Dermis blood vessel endothelial cell (primary cell): Measurements from ENCODE around the gene RNF144A. TPM values are rescaled to one million over a fixed set of nuclear protein-coding genes. Genes with fewer than 3 reads are reported as not detected.

Experiments used
- DNase-seq: peaks from one replicate; pipeline ENCODE4 v3.0.0; 2010
- total RNA-seq: library from RNA; depleted of rRNA; stranded (reverse); fragments of >200 nt; gene quantifications from 2 replicates; pipeline ENCODE4 v1.2.3, GENCODE V29; 2014

The RNF144A gene
- total RNA-seq, 1 donor from 2014 or later, result 25.2 TPM

DNA sequence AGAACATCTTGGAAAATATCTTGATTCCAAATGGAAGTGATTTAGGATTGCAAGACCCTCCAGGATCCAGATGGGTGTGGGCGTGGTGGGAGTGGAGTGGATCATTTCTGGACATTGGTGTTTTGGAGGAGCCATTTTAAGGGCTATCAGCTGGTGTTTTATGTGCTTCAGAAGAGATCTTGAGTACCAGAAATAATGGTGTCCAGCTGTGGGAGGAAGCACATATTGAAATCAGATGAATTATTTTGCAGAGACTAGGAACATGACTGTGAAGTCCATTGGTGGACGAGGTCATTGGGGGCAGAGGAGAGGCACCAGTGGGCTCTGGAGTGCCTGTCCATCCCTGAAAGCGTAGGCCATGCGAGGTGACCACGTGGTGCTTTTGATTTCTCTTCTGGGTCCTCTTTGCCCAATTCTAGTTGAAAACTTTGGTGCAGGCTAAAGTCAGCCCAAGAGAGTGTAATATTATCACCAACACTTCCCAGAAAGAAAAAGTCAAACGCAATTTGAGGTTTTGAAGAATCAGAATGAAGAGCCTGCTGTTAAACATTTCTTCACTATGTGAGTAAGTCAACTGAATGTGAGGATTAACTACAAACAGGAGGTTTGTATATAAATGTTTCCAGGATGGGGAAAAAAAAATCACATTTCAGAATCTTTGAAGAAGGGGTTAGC, 31.6 kb downstream of the RNF144A start:
- no peak for DNase-seq

DNA sequence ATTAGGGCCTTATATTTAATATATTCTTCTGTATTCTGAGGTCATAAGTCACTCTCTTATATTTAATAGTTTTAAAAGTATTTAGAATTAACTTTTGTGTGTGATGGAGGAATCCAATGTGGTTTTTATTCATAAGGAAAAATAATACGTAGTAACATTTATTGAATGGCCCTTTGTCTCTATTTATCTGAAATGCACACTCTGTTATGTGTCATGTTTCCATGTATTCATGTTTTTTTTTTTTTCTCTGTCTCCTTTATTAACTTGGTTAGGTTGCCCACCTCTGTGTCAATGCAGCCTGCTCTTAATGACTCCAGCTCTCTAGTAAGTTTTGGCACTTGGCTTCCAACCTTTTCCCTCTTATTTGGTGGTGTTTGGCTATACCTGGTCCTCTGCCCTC, 33.8 kb downstream of the RNF144A start:
- DNase-seq, result peak; percentile 28

DNA sequence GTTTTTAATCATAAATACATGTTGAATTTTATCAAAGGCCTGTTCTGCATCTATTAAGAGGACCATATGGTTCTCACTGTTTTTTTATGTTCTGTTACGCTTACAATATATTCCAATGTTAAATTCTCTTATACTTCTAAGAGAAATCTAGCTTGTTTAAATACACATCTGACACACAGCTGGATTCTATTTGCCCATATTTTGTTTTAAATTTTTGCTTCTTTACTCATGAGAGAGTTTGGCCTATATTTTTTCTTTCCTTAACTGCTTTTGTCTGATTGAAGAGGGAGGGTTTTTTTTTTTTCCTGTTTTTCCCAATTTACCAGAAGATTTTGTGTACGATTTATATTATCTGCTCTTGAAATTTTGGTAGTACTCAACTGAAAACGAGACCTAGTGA, 34.9 kb downstream of the RNF144A start:
- DNase-seq, result no peak

DNA sequence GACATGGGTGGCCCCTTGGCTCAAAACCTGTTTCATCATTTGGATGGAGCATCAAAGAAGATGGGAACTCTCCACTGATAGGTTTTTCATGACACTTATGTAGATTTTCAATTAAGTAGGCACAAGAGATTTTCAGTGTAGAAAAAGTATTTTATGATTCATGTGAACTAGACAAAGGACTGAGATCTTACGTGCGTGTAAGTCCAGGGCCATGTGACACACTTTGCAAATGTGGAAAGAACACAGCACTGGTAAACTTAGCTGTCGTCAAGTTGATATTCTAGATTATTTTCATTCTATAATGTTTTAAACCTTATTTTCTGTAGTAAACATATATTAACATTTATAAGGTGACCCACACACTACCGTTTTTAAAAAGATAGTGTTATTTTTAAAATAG, 37.4 kb downstream of the RNF144A start:
- DNase-seq, result no peak

DNA sequence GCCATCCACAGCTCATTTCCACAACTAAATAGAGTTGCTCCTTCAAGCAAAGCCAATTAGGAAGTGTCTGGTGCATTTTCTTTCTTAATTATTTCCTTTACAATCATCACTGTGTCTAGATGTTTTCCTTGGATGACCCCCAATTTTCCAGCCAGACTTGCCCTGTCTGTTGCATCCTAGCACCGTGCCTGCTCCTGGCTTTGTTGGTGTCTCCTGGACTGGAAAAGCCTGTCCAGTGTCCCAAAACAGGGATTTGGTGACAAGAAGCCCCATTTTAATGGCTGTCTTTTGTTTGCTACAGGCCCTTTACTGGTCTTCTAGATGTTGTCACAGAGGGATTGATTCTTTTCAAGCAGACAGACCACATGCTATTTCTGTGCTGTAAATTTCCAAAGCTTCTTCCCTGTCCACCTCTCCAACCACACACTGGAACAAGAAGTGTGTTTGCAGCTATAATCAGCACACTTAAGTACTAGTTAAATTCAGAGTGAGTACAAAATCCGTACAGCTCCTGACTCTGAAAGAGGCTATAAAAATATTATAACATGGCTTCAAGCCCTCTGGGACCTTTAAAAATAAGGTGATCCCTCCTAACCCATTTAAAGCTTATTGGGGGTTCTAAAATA, 38.4 kb downstream of the RNF144A start:
- peak; percentile 4 for DNase-seq

DNA sequence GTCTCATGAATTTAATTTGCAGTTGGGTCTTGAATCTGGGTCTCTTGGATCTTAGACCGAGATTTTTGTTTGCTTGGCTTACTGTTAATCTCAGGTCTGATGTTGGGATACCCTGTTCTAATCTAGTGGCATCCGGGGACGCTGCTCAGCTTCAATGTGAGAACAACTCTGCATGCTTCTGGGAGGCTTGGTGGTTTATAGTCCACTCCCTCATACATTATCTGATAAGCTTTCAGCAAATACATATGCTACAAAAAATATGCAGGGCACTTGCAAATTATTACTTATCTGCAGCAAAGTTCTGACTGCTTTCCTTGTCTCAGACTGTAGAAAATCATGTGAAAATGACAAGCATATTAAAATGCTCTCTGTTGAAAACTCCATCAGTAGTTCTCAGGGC, 39.4 kb downstream of the RNF144A start:
- no peak for DNase-seq

DNA sequence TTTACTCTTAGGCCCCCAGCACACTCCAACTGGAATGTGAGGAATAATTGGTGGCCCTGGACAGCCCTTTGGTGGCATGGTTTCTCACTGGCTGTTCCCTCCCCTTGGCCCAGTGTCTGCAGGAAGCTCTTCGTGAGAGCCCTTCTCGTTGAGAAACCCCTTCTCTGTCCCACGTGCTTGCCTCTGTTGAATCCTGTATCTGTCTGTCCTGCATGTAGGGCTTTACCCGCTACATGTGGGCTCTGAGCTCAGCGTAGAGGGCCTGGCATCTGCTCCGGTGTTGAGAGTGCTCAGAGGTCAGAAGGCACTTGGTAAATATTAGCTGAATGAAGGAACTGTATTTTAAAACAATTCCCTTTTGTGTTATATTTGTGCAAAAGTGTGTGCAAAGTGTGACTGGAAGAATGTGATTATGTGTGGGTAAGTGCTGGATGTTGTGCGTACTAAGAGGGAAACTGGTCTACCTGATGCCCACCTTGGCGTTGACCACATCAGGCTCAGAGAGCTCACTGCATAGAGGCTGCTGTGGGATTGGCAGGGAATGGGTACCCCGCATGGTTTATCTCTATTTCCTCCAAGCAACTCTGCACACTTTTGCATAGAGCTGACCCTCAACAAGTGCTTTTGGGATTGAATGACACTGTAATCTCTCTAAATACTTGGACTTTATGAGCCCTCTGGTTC, 40.0 kb downstream of the RNF144A start:
- DNase-seq, result no peak

DNA sequence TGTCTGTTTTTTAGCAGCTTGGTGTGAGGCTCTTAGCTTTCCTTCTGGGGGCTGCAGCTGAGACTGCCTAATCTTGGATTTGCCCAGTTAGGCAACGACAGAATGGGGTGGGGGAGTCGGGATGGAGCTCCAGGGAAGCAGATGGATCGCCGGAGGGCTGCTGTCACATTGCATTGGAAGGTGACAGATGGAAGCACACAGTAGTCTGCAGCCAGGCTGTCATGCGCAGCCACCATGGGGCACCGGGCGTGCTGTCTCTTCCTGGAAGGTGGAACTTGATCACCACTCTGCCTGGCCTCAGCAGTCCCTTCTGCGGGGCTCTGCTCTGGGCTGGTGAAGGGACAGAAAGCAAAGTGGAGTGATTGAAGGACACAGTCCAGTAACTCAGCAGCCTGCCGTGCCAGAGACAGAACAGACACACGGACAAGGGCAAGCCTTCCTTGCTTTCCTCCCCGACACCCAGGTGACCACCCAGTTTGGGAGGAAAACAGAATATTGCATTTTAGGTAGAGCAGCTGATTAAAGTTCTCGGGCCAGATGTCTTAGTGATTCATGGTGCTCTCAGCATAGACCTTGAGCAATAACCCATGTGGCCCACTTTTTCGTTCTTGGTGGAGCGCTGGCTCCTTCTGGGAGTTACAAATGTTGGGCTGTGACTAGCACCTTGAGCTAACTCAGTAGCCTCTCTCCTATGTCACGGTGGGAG, 40.9 kb downstream of the RNF144A start:
- no peak for DNase-seq

DNA sequence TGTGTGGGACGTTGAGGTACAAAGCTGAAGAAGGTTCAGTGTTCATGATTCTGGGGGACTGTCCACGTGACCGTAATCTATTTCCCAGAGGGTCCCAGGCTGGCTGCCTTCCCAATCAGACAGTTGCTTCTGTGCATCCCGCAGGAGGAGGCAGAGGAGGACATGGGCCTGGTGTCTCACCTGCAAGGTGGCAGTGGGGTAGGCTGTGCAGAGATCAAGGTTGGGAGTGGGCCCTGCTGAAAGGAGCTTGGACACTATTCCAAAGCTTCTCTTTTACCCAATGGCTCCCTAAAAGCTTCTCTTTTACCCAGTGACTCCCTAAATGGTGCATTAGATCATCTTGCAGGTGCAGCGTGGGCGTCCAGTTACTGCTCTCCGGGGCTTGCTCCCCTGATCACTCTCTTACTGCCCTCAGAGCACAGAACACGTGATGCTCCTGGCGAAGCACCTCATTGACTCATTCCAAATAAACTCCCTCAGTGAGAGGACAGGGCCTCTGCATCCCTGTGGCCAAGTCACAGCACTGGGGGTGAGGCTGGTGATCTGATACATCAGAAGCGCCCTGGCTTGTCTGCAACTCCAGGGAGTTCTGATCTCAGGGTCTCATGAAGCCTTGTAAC, 41.5 kb downstream of the RNF144A start:
- DNase-seq, result no peak

DNA sequence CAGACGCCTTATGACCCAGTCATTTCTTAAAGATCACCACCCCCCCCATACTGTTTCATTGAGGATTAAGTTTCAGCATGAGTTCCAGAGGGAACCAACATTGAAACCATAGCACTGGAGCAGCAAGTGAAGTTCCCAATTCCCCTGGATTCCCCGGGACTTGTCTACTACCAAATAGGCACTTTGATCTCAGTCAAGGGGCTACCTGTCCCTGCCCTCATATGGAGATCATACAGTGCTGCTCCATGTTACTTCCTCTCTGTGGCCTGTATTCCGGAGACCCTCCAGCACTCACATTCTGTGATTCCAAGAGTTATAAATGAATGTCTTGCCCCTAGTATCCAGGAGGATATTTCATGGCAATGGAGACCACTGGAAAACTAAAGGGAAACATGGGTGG, 42.5 kb downstream of the RNF144A start:
- DNase-seq, result no peak

DNA sequence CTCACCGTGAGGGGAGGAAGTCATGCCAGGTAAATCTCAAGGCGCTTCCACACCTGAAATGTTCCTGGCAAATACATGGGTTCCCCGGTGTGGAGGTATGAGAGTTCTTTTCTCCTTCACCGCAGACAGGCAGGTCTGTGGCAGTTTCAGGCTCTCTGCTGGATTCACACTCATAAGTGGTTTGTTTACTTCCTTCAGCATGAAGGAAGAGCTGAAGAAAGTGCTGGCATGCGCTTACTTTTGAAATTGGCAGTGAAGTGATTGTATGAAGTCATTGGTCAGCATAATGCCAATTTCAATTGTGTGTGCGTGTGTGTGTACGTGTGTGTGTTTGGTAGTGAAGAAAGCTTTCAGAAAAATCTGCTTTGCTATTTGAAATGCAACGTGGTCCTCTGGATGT, 43.4 kb downstream of the RNF144A start:
- peak; percentile 55 for DNase-seq

DNA sequence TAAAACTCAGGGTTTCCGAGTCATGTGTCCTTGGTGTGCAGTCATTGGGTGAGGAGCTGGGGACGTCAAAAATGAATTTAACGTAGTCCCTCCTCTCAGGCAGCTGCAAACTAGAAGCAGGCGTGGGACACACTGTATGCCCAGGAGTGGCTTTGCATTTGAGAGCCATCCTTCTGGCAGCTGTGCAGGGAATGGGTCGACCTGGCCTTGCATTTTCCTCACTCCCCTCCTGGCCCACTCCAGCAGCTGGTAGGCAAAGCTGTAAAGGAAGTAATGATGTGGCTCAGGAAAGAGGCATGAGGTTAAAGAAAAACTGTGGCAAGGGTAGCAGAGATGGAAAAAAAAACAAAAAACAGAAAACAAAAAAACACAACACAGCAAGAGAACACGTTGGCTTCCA, 46.5 kb downstream of the RNF144A start:
- DNase-seq, result no peak

DNA sequence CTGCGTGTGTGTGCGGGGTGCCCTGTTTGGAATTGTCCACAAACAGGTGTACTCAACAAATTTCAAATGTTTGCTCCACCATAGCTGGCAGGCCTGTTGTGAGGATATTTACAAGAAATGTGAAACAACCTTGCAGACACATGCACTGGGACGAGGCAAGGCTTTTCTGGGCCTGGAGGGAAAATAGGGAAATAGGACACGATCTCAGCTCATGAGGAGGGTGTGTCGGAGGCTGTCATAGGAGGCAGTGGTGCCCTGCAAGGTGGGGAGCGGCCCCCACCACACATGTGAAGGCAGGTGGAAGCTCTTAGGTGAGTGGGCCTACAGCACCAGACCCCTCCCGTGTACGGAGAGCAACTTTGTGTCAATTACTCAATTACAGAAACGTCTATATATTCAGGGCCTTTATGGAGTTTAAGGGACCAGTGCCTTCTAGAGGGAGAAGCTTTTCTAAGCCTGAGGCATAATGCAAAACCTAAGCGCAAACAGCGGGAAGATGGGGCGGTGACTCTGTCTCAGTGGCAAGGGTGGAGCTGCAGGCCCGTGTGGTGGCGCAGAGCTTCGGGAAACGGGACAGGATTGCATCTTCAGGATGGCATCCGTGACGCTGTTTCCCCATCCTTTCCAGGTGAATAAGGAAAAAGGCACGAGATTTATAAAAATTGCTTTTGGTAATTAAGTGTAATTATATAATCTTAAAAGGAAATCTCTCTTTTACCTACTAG, 48.0 kb downstream of the RNF144A start:
- no peak for DNase-seq

DNA sequence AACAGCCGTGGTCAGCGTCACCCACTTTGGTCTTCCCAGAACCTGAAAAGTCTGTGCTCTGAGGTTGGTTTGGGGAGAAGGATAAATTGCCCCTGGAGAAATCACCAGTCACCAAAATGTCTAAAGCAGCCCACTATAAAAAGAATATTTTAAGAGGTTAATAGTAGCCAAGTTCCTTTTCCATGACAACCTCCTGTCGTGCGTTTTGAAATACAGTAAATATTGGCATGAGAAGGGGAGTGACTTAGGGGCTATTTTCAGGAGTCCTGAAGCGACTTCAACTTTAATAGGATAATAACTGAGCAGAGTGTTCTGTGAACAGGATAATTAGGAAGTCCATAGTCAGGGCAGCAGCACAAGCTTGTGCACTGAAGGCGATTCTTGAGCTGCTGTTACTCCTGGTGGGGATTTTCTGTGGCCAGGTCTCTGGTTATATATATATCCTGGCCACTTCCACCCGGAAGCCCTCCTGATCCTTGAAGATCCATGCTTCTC, 49.3 kb downstream of the RNF144A start:
- DNase-seq, result no peak

DNA sequence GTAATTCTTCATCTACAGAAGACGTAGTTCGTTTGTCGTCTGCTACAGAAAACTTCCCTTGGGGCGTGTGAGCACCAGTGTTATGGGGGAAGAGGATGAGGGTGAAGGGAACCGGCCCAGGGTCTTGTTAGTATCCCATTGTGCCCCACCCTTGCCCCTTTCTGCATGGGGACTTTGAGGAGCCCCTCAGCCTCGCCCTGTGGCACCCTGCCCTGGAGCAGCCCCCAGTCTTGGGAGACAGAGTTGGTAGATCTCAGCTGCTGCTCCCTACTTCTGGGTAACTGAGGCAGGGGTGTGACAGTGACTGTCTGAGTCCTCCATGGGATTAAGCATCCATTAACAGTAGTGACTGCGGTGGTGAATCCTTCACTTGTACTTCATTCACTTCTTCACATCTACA, 50.1 kb downstream of the RNF144A start:
- no peak for DNase-seq

DNA sequence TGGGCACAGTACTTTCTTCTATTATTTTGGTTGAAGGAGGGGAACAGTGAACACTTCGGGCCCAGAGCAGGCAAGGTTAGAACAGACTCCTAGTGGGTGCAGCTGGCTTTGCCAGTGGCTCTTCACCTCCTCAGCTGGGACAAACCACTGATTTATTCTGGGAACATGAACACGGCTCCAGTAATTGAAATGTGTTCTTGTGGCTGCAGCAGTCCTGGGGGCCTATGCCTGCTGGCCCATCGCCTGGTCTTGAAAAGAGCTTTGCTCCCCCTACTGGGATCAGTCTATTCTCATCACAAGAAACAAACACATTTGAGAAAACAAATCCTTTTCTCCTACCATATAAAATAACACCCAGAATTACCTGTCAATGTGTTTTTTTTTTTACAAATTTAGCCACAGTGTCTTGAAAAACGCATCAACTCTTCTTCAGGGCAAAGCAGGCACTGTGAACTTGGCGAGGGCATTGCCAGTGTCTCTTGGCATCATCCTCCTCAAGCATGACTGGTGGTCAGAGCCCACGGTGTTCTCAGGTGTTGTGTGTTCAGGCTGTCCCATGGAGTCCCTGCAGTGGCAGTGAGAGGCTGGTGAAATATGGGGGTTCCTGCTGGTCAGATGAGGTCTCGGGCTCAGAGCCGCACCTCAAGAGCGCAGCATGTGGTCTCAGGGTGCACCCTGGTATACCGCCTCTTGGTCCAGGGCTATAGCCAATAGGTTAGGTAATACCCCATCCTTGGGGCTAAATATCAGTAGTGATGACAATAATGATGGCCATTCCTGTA, 51.3 kb downstream of the RNF144A start:
- DNase-seq, result no peak

DNA sequence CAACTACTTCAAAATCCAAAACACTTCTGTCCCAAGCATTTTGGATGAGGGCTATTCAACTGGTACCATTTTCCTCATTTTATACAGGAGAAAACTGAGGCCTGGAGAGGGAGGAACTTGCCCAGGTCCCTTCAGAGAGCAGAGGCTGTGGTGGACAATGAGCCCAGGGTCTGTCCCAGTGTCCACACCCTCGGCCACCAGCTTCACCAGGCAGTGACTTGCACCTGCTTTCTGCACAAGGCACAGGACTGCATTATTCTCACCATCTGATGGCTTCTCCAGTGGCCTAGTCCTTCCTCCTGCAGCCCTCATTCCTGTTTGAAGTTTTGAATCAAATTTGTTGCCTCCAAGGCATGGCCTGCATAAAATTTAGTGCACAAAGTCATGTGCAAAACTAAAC, 53.3 kb downstream of the RNF144A start:
- DNase-seq, result no peak

DNA sequence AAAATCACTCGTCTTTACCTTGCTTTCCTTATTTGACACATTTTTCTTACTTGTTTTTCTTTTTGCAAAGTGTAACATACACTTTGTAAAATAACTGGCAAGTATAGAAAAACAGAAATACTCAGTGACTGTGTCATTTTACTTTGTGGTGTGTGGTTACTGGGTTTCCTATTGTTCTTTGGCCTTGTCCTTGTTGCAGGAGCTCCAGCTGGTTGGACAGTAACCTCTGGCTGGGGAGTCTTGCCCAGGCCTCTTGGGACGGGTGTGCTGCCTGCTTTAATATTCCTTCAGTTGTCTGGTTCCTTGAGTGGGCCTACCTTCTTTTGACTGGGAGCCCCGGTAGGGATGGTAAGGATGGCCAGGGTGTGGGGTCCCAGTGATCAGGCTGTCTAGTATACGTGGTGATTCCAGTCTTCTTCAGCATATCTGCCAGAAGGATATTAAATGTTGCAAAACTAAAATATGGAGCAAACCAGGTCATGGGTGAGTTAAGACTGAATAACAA, 53.8 kb downstream of the RNF144A start:
- DNase-seq, result no peak

DNA sequence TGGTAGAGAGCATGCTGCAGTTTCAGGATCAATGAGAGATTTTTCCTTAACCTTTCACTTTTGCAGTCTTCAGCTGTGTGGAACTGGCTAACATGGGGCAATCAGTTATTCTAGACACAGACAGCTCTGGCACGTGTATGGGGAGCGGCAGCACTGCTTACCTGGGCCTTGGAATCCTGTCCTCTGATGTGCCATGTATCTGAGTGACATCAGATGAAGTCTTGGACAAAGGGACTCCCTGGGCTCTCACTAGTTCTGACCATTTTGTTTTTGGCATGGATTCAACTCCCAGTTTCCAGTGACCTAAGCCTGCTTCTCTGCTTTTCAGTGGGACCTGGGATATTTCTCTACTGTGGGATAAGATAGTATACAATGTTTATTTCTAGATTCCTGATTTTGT, 54.3 kb downstream of the RNF144A start:
- DNase-seq, result no peak

DNA sequence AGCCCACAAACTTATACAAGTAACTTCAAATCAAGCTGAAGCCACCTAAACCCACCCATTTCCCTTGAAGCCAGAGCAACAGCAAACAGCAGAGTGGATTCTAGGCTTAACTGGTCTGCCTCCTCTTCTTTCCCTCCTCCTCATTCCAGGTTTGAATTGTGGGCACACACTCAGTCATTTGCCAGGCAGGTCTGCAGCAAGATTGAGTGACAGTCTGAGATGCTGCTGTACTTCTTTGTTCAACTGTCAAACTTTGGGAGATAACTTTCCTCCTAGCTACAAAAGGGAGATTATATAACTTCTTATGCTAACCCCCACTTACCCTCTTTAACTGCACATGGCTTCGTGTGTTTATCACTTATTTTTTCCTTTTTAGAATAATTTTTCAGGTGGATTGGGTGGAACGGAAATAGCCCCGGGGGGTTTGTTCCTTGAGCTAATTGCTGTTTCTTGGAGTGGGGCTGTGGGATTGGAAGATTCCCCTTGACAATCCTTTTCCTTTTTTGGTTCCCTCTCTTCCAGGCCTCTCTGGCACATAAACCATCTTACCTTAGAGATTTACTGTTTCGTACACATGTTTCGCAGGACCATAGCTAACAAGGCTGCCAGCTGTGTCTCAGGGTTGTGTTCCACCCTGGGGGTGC, 55.0 kb downstream of the RNF144A start:
- no peak for DNase-seq
